Activated T-cell treated with anti-CD3 and anti-CD28 coated beads, Interleukin-2, amount 50 U/mL, for 4 hours (primary cell): ENCODE results near the gene MFSD1. TPM values are rescaled to one million over a fixed set of nuclear protein-coding genes. Genes with fewer than 3 reads are reported as not detected.

ENCODE experiments used
- ATAC-seq, 2 donors: fragments of 200-7000 bp; cut with Tn5 transposase; one replicate each; pipeline ENCODE4 v1.10.0; 2021
- DNase-seq: peaks from one replicate; pipeline ENCODE4 v3.0.0-alpha.2; 2020
- H3K27me3 Mint-ChIP-seq: one replicate; pipeline ENCODE4 v1.8.0; 2021; ENCODE audit warnings: low read depth, mixed read lengths
- H3K36me3 Mint-ChIP-seq: one replicate; pipeline ENCODE4 v1.8.0; 2022; ENCODE audit warnings: mixed read lengths; ENCODE audit not compliant: insufficient read depth
- H3K4me1 Mint-ChIP-seq: one replicate; pipeline ENCODE4 v1.8.0; 2021; ENCODE audit warnings: low read depth, mixed read lengths
- H3K4me3 Mint-ChIP-seq: one replicate; pipeline ENCODE4 v1.8.0; 2021; ENCODE audit warnings: mild to moderate bottlenecking, moderate library complexity, mixed read lengths
- H3K9me3 Mint-ChIP-seq: one replicate; pipeline ENCODE4 v1.8.0; 2021; ENCODE audit warnings: mixed read lengths
- total RNA-seq, 3 donors: library from RNA; stranded (reverse); gene quantifications; one replicate each; pipeline ENCODE4 v1.2.1, GENCODE V29; 2021

Gene MFSD1
- total RNA-seq, 3 donors from 2014 or later: 19.8 to 25.2 (median 20.2) TPM

GRCh38 chr3:158847452-158847821, 45.6 kb downstream of the MFSD1 start:
- ATAC-seq (no peak), DNase-seq (no peak)
- Mint-ChIP-seq H3K9me3 (no peaks in the 10 kb centered on the region), H3K36me3 (no peaks in the 10 kb centered on the region), H3K4me1 (peaks cover 7% of the 10 kb centered on the region), H3K27me3 (no peaks in the 10 kb centered on the region), H3K4me3 (no peak overlapping the region)

GRCh38 chr3:158847885-158848284, 46.0 kb downstream of the MFSD1 start:
- Mint-ChIP-seq H3K4me1 (peaks cover 7% of the 10 kb centered on the region), H3K36me3 (no peaks in the 10 kb centered on the region), H3K4me3 (no peak overlapping the region), H3K9me3 (no peaks in the 10 kb centered on the region), H3K27me3 (no peaks in the 10 kb centered on the region)
- DNase-seq (no peak), ATAC-seq (no peak)

DNA sequence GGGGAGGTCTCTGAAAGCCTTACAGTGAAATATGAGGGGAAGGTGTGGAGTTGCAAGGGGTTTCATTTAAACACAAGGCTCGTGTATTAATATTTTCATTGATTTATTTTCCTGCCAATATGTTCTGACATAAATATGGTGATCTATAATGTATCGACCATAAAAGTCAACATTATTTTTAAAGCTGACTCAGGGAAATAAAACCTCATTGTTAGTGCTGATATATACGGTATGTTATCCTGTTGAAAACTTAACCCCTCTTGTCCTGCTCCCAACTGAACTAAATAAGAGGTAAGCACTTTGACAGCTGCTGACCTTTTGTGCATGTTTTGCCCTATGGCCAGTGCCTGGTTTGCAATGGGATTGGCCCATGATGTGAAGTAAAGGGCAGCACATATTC, 47.9 kb downstream of the MFSD1 start:
- ATAC-seq (no peak), DNase-seq (no peak)
- Mint-ChIP-seq H3K36me3 (no peaks in the 10 kb centered on the region), H3K9me3 (peaks cover 1% of the 10 kb centered on the region), H3K4me3 (no peak overlapping the region), H3K27me3 (no peaks in the 10 kb centered on the region), H3K4me1 (peaks cover 7% of the 10 kb centered on the region)

DNA sequence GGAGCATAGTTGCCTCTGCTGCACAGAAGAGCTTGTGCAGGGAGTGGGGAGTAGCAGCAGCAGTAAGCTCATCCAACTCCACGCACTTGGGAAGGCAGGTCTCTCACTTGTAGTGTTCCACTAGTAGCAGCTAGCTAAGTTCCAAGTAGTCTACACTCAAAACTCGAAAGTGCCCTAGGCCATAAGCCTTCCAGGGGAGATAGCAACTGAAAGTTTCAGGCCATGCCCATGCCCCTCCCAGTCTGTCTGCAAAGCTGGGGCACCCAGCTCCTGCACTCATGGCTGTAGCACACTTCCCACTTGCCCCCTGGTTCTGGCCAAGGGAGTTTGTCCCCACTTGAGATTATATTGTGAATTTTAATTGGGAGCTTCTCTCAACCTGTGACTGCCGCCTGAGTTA, 57.5 kb downstream of the MFSD1 start:
- Mint-ChIP-seq H3K27me3 (no peaks in the 10 kb centered on the region), H3K36me3 (peaks cover 7% of the 10 kb centered on the region), H3K4me3 (no peak overlapping the region), H3K4me1 (no peaks in the 10 kb centered on the region), H3K9me3 (peaks cover 15% of the 10 kb centered on the region)
- DNase-seq: no peak
- no peak for ATAC-seq

- H3K9me3 Mint-ChIP-seq: no peaks in the 10 kb centered on the region
- ATAC-seq (no peak), DNase-seq (no peak)
- H3K4me1 Mint-ChIP-seq: peaks cover 1% of the 10 kb centered on the region
- H3K4me3 Mint-ChIP-seq: no peak overlapping the region
- H3K36me3 Mint-ChIP-seq: no peaks in the 10 kb centered on the region
- H3K27me3 Mint-ChIP-seq: no peaks in the 10 kb centered on the region
Observed at GRCh38 chr3:158863247-158863646, 61.4 kb downstream of the MFSD1 start.

- DNase-seq (no peak), ATAC-seq (no peak)
- Mint-ChIP-seq H3K36me3 (no peaks in the 10 kb centered on the region), H3K9me3 (no peaks in the 10 kb centered on the region), H3K4me3 (no peak overlapping the region), H3K27me3 (no peaks in the 10 kb centered on the region), H3K4me1 (peaks cover 1% of the 10 kb centered on the region)
Observed at GRCh38 chr3:158864492-158864891, 62.6 kb downstream of the MFSD1 start.

- no peaks in the 10 kb centered on the region for H3K4me1 Mint-ChIP-seq
- ATAC-seq (no peak), DNase-seq (no peak)
- no peaks in the 10 kb centered on the region for H3K36me3 Mint-ChIP-seq
- H3K27me3 Mint-ChIP-seq: no peaks in the 10 kb centered on the region
- no peaks in the 10 kb centered on the region for H3K9me3 Mint-ChIP-seq
- no peak overlapping the region for H3K4me3 Mint-ChIP-seq
Observed at GRCh38 chr3:158875700-158876099, 73.8 kb downstream of the MFSD1 start.

Other genes with a start within 250 kb of the MFSD1 start
- 1 to 10 TPM; 1.6 to 1.8 (median 1.6) TPM for gene MLF1, start 230.9 kb upstream of the MFSD1 start, total RNA-seq
- 100 to 1,000 TPM; 123 to 131 (median 130) TPM for gene GFM1, start 157.5 kb upstream of the MFSD1 start, total RNA-seq
- gene LXN, start 129.4 kb upstream of the MFSD1 start, total RNA-seq: 1 to 10 TPM; 2.0 to 2.3 (median 2.3) TPM
- not detected for gene RARRES1, start 69.6 kb upstream of the MFSD1 start, total RNA-seq